BLaER1 (cell line): ENCODE data around the gene GYG2.
"Not testable (repeated sequence)": the region's sequence is repeated elsewhere in the genome, so short reads cannot be mapped to it uniquely, and the experiment has no call there.

Source experiments
- H3K27ac ChIP-seq: shearing (Covaris generic); formaldehyde crosslinking; 2 replicates; pipeline ENCODE4 v1.8.1; 2022
- H3K27me3 ChIP-seq: shearing (Covaris generic); formaldehyde crosslinking; 2 replicates; pipeline ENCODE4 v1.8.1; 2022
- H3K36me3 ChIP-seq: shearing (Covaris generic); formaldehyde crosslinking; 2 replicates; pipeline ENCODE4 v1.8.1; 2022
- H3K4me1 ChIP-seq: shearing (Covaris generic); formaldehyde crosslinking; 2 replicates; pipeline ENCODE4 v1.8.1; 2022
- H3K4me2 ChIP-seq: shearing (Covaris generic); formaldehyde crosslinking; 2 replicates; pipeline ENCODE4 v1.8.1; 2022
- H3K4me3 ChIP-seq: shearing (Covaris generic); formaldehyde crosslinking; 2 replicates; pipeline ENCODE4 v1.8.1; 2022
- H3K9ac ChIP-seq: shearing (Covaris generic); formaldehyde crosslinking; 2 replicates; pipeline ENCODE4 v1.8.1; 2022
- H3K9me3 ChIP-seq: shearing (Covaris generic); formaldehyde crosslinking; 2 replicates; pipeline ENCODE4 v1.8.1; 2022
- H4K20me1 ChIP-seq: shearing (Covaris generic); formaldehyde crosslinking; 2 replicates; pipeline ENCODE4 v1.8.1; 2022
- Cebpa-rat ChIP-seq: shearing (Covaris generic); IDR thresholded peaks from 2 replicates; pipeline ENCODE4 v1.8.1; 2022

The GYG2 gene

GRCh38 chrX:2921750-2922149 is 93.0 kb downstream of the GYG2 start:
- Histone ChIP-seq H3K9ac (no peak overlapping the region), H3K27me3 (no peaks in the 10 kb centered on the region), H3K4me3 (no peak overlapping the region), H4K20me1 (no peaks in the 10 kb centered on the region), H3K27ac (no peak overlapping the region), H3K9me3 (peaks cover 15% of the 10 kb centered on the region), H3K4me1 (peaks cover 14% of the 10 kb centered on the region), H3K36me3 (peaks cover 78% of the 10 kb centered on the region), H3K4me2 (no peak overlapping the region)
- no peak for TF ChIP-seq Cebpa-rat

- no peaks in the 10 kb centered on the region for H4K20me1 ChIP-seq
- H3K9ac ChIP-seq, result no peak overlapping the region
- peaks cover 26% of the 10 kb centered on the region for H3K4me1 ChIP-seq
- no peaks in the 10 kb centered on the region for H3K9me3 ChIP-seq
- H3K4me2 ChIP-seq, result no peak overlapping the region
- no peak overlapping the region for H3K27ac ChIP-seq
- no peaks in the 10 kb centered on the region for H3K27me3 ChIP-seq
- H3K36me3 ChIP-seq, result peaks cover 56% of the 10 kb centered on the region
- TF ChIP-seq Cebpa-rat, result no peak
- no peak overlapping the region for H3K4me3 ChIP-seq
Observed at GRCh38 chrX:2924151-2924550, 95.4 kb downstream of the GYG2 start.

DNA sequence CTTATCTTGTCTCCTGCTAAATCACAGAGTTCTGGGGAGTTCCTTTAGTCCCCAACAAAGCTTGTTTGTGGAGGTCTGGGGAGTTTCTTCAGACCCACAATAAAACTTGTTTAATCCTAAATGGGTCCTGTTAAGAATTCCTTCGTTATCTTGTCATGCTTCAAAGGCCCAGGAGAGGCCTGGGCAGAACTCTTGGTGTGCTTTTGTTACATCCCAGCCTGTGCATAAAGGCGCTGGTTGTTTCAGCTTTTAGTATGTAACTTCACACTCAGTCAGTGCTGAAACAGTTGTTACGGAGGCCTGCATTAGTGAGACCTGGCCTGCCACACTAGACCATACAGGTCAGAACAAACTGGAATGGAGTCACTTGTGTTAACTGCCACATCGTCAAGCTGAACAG is 97.5 kb downstream of the GYG2 start:
- H3K27ac ChIP-seq, H3K4me3 ChIP-seq, H3K27me3 ChIP-seq, H4K20me1 ChIP-seq, H3K9ac ChIP-seq: not testable (repeated sequence)
- peaks cover 39% of the 10 kb centered on the region for H3K4me1 ChIP-seq
- H3K36me3 ChIP-seq, result peaks cover 41% of the 10 kb centered on the region
- H3K9me3 ChIP-seq, result peaks cover 12% of the 10 kb centered on the region
- peak overlapping the region; percentile 32; the same call in 1 of the 2 replicates for H3K4me2 ChIP-seq

- Histone ChIP-seq H3K27ac (no peak overlapping the region), H3K4me1 (peaks cover 39% of the 10 kb centered on the region), H3K36me3 (peaks cover 36% of the 10 kb centered on the region), H3K4me3 (no peak overlapping the region), H4K20me1 (no peaks in the 10 kb centered on the region), H3K27me3 (no peaks in the 10 kb centered on the region), H3K9me3 (peaks cover 17% of the 10 kb centered on the region), H3K4me2 (0 out of 2 replicates have a peak overlapping the region, but pooled peaks have one; percentile 5), H3K9ac (no peak overlapping the region)
- TF ChIP-seq Cebpa-rat, result no peak
Observed at GRCh38 chrX:2926664-2927275, 98.0 kb downstream of the GYG2 start.

GRCh38 chrX:2928191-2928582 is 99.5 kb downstream of the GYG2 start:
- Histone ChIP-seq H3K4me2 (peak overlapping the region; percentile 77), H3K9me3 (peaks cover 26% of the 10 kb centered on the region), H3K36me3 (peaks cover 22% of the 10 kb centered on the region), H3K9ac (peak overlapping the region; percentile 99), H3K4me1 (peaks cover 49% of the 10 kb centered on the region), H3K4me3 (peak overlapping the region; percentile 80), H3K27me3 (no peaks in the 10 kb centered on the region), H3K27ac (peak overlapping the region; percentile 72), H4K20me1 (no peaks in the 10 kb centered on the region)
- no peak for TF ChIP-seq Cebpa-rat

- Histone ChIP-seq H4K20me1 (no peaks in the 10 kb centered on the region), H3K4me3 (peak within 1 kb of the TSS; percentile 80), H3K9me3 (peaks cover 26% of the 10 kb centered on the region), H3K9ac (peak within 1 kb of the TSS; percentile 99), H3K36me3 (peaks cover 21% of the 10 kb centered on the region), H3K4me1 (peaks cover 55% of the 10 kb centered on the region), H3K4me2 (peak within 1 kb of the TSS; percentile 77), H3K27me3 (no peaks in the 10 kb centered on the region), H3K27ac (peak within 1 kb of the TSS; percentile 99)
- TF ChIP-seq Cebpa-rat, result no peak
Observed at GRCh38 chrX:2928583-2929434, 100.1 kb downstream of the GYG2 start, which contains the start of gene ARSD. Gene ARSD (minus strand): TSS chrX:2929339. CDS start chrX:2929275, 64 bp downstream.

- H3K9ac ChIP-seq, result no peak overlapping the region
- H3K4me3 ChIP-seq, result no peak overlapping the region
- no peaks in the 10 kb centered on the region for H4K20me1 ChIP-seq
- TF ChIP-seq Cebpa-rat, result no peak
- peaks cover 26% of the 10 kb centered on the region for H3K9me3 ChIP-seq
- peaks cover 49% of the 10 kb centered on the region for H3K4me1 ChIP-seq
- no peaks in the 10 kb centered on the region for H3K27me3 ChIP-seq
- H3K27ac ChIP-seq, result no peak overlapping the region
- peaks cover 6% of the 10 kb centered on the region; the same call in 1 of the 2 replicates for H3K36me3 ChIP-seq
- no peak overlapping the region for H3K4me2 ChIP-seq
Observed at GRCh38 chrX:2931155-2931554, 102.4 kb downstream of the GYG2 start.

DNA sequence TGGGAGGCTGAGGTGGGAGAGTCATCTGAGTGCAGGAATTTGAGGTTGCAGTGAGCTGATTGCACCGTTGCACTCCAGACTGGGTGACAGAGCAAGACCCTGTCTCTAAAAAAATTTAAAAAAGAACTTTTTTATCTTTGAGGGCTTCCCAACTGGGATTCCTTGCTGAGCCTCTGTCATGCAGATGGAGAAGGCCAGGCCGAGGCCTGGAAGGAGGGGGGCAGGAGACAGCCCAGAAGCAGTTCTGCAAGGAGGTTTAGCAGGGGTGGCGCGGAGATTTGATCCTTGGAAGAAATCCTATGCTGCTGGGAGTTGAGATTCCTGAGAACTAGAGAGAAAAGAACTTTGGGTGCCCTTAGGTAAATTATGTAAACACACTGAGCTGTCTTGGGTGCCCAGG is 102.9 kb downstream of the GYG2 start:
- H3K4me1 ChIP-seq, result peaks cover 45% of the 10 kb centered on the region
- H3K36me3 ChIP-seq, result peaks cover 9% of the 10 kb centered on the region
- H4K20me1 ChIP-seq, result no peaks in the 10 kb centered on the region
- no peak for TF ChIP-seq Cebpa-rat
- no peaks in the 10 kb centered on the region for H3K27me3 ChIP-seq
- no peak overlapping the region for H3K4me2 ChIP-seq
- H3K4me3 ChIP-seq, result no peak overlapping the region
- H3K9me3 ChIP-seq, result peaks cover 26% of the 10 kb centered on the region
- no peak overlapping the region for H3K27ac ChIP-seq
- no peak overlapping the region for H3K9ac ChIP-seq
